Activated CD8-positive, alpha-beta T cell treated with anti-CD3 and anti-CD28 coated beads for 36 hours (primary cell): ENCODE data around the gene ZBTB4. TPM values are rescaled to one million over a fixed set of nuclear protein-coding genes. Genes with fewer than 3 reads are reported as not detected.

Source experiments
- ATAC-seq: fragments of 200-7000 bp; cut with Tn5 transposase; one replicate; pipeline ENCODE4 v1.10.0; 2021; ENCODE audit warnings: mild to moderate bottlenecking, moderate library complexity
- CTCF ChIA-PET: fragments of 350-600 bp; sonication (Branson Sonifier 250); formaldehyde crosslinking; loops from one replicate; lab custom pipeline; 2021; ENCODE audit warnings: antibody characterized with exemption; lab: Charles Lee
- POLR2A ChIA-PET: fragments of 350-600 bp; sonication (Branson Sonifier 250); formaldehyde crosslinking; loops from one replicate; lab custom pipeline; 2021; ENCODE audit warnings: antibody characterized with exemption; lab: Charles Lee
- DNase-seq: peaks from one replicate; pipeline ENCODE4 v3.0.0-alpha.2; 2020
- H3K27ac Mint-ChIP-seq: one replicate; pipeline ENCODE4 v1.8.0; 2021; ENCODE audit warnings: mild to moderate bottlenecking, mixed read lengths
- H3K27me3 Mint-ChIP-seq: one replicate; pipeline ENCODE4 v1.8.0; 2021; ENCODE audit warnings: mixed read lengths
- H3K36me3 Mint-ChIP-seq: one replicate; pipeline ENCODE4 v1.8.0; 2021; ENCODE audit warnings: low read depth, mixed read lengths
- H3K4me1 Mint-ChIP-seq: one replicate; pipeline ENCODE4 v1.8.0; 2021; ENCODE audit warnings: low read depth, mixed read lengths
- H3K4me3 Mint-ChIP-seq: one replicate; pipeline ENCODE4 v1.8.0; 2021; ENCODE audit warnings: mild to moderate bottlenecking, moderate library complexity, mixed read lengths
- H3K9me3 Mint-ChIP-seq: one replicate; pipeline ENCODE4 v1.8.0; 2021; ENCODE audit warnings: mixed read lengths
- CTCF ChIP-seq: fragments of 200-600 bp; IDR thresholded peaks from one replicate; pipeline ENCODE4 v1.8.0; 2022; ENCODE audit warnings: antibody characterized with exemption, mild to moderate bottlenecking
- intact Hi-C: fragments of 100-400 bp; cut with micrococcal nuclease; formaldehyde crosslinking; loops from one replicate; pipeline ENCODE4 v1.10.0; 2022
- total RNA-seq, 2 experiments: library from RNA; stranded (reverse); gene quantifications; one replicate each; pipeline ENCODE4 v1.2.3, GENCODE V29; 2021

Gene ZBTB4
- total RNA-seq, 2 experiments from 2014 or later, result 24.3 to 24.6 TPM

GRCh38 chr17:7513850-7514419 lies 34.5 kb upstream of the ZBTB4 start:
- TF ChIP-seq CTCF, result no peak
- CTCF ChIA-PET, result interaction anchor here (0.7 to 4.5 kb wide), 38 partner anchors 8 to 173 kb away, joined by 3 to 186 read pairs (median 6); partner anchors contain the start of genes MPDU1, SENP3, SLC35G6 and SOX15
- intact Hi-C loops, result no loop called here
- Mint-ChIP-seq H3K4me3 (no peak overlapping the region), H3K9me3 (no peaks in the 10 kb centered on the region), H3K4me1 (no peaks in the 10 kb centered on the region), H3K36me3 (peaks cover 42% of the 10 kb centered on the region), H3K27ac (peak overlapping the region; percentile 36), H3K27me3 (no peaks in the 10 kb centered on the region)
- POLR2A ChIA-PET, result interaction anchor here (0.5 to 2.0 kb wide), 8 partner anchors 11 to 174 kb away, joined by 3 to 23 read pairs (median 4); partner anchors contain the start of genes POLR2A, SENP3 and WRAP53
- DNase-seq, result no peak
- ATAC-seq, result no peak

GRCh38 chr17:7512824-7513540 lies 33.6 kb upstream of the ZBTB4 start:
- ChIA-PET POLR2A (interaction anchor here (0.8 to 2.0 kb wide), 6 partner anchors 37 to 175 kb away, joined by 3 to 23 read pairs (median 4); partner anchors contain the start of genes SENP3 and WRAP53), CTCF (interaction anchor here (1.3 to 4.5 kb wide), 13 partner anchors 9 to 175 kb away, joined by 3 to 186 read pairs (median 17); partner anchors contain the start of genes SENP3, SOX15, TMEM95 and TNFSF13)
- no peak overlapping the region for H3K27ac Mint-ChIP-seq
- H3K9me3 Mint-ChIP-seq, result no peaks in the 10 kb centered on the region
- no peak for TF ChIP-seq CTCF
- H3K27me3 Mint-ChIP-seq, result no peaks in the 10 kb centered on the region
- H3K4me3 Mint-ChIP-seq, result no peak overlapping the region
- peaks cover 52% of the 10 kb centered on the region for H3K36me3 Mint-ChIP-seq
- no peak for DNase-seq
- no peak for ATAC-seq
- intact Hi-C loops, result no loop called here
- H3K4me1 Mint-ChIP-seq, result no peaks in the 10 kb centered on the region

GRCh38 chr17:7512105-7512504 lies 32.7 kb upstream of the ZBTB4 start:
- no peaks in the 10 kb centered on the region for H3K27me3 Mint-ChIP-seq
- H3K4me3 Mint-ChIP-seq, result no peak overlapping the region
- no peak for TF ChIP-seq CTCF
- intact Hi-C loops, result no loop called here
- no peaks in the 10 kb centered on the region for H3K9me3 Mint-ChIP-seq
- CTCF ChIA-PET, result interaction anchor here (1.5 to 4.5 kb wide), 3 partner anchors 11 to 49 kb away, joined by 7 to 31 read pairs (median 20); partner anchors contain the start of gene SENP3
- ATAC-seq (no peak), DNase-seq (no peak)
- no peak overlapping the region for H3K27ac Mint-ChIP-seq
- peaks cover 55% of the 10 kb centered on the region for H3K36me3 Mint-ChIP-seq
- H3K4me1 Mint-ChIP-seq, result no peaks in the 10 kb centered on the region
- POLR2A ChIA-PET, result interaction anchor here (1.0 to 1.4 kb wide), 3 partner anchors 9 to 50 kb away, joined by 3 to 5 read pairs (median 3); partner anchors contain the start of gene SENP3

GRCh38 chr17:7511108-7511507 lies 31.7 kb upstream of the ZBTB4 start:
- H3K4me3 Mint-ChIP-seq, result no peak overlapping the region
- no peak for TF ChIP-seq CTCF
- DNase-seq, result no peak
- no peaks in the 10 kb centered on the region for H3K27me3 Mint-ChIP-seq
- H3K36me3 Mint-ChIP-seq, result peaks cover 63% of the 10 kb centered on the region
- CTCF ChIA-PET, result interaction anchor here (1.1 to 1.5 kb wide), 2 partner anchors 50 to 141 kb away, joined by 4 to 7 read pairs; partner anchors contain the start of gene SENP3
- H3K9me3 Mint-ChIP-seq, result no peaks in the 10 kb centered on the region
- no peak for ATAC-seq
- H3K4me1 Mint-ChIP-seq, result no peaks in the 10 kb centered on the region
- peak overlapping the region; percentile 42 for H3K27ac Mint-ChIP-seq
- intact Hi-C loops, result no loop called here
- POLR2A ChIA-PET, result interaction anchor here (0.9 to 1.4 kb wide), 3 partner anchors 11 to 51 kb away, joined by 3 to 5 read pairs (median 3); partner anchors contain the start of gene SENP3
